Lower leg skin (tissue), 3 donors: ENCODE results near the gene IST1.

Source experiments
- POLR2A ChIP-seq, 2 donors: fragments of 450-650 bp; IDR thresholded peaks; one replicate each; pipeline ENCODE4 v1.6.1; 2016 to 2017; ENCODE audit warnings: antibody characterized with exemption in 2 of 2, mild to moderate bottlenecking in 1 of 2, moderate library complexity in 1 of 2
- TF ChIP-seq, protein P1 (sequence below), 3 donors: fragments of 450-650 bp; IDR thresholded peaks; one replicate each; pipeline ENCODE4 v1.5.1; 2016; ENCODE audit warnings: antibody characterized with exemption in 3 of 3, mild to moderate bottlenecking in 3 of 3, moderate library complexity in 2 of 3

DNA sequence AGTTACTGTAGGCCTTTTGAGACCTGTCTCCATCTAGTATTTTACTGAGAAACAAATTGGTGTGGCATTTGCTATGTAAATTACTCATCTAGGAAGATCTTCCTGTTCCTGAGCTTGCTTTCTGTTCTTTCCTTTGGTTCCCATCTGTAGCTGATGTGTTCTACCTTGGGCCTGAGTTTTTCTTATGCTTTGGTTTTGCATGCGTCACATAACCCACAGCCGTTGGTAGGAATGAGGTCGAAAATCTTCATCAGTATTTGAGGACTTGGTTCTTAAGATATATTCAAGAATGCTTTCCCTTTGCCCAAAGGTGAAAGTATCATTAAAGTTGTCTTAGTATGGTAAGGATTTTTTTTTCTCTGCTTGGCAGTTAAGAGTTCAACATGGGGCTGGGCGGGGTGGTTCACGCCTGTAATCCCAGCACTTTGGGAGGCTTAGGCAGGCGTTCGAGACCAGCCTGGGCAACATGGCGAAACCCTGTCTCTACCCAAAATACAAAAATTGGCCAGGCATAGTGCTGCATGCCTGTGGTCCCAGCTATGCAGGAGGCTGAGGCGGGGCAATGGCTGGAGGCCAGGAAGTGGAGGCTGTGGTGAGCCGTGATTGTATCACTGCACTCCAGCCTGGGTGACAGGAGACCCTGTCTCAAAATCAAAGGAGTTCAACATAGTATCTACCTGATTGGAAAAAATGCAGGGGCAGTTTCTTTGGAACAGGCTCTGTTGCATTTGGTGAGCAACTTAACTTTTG is 28.8 kb downstream of the IST1 start:
- TF ChIP-seq POLR2A (IDR thresholded peaks at IDR 0.05): no peak
- TF ChIP-seq, protein P1, sequence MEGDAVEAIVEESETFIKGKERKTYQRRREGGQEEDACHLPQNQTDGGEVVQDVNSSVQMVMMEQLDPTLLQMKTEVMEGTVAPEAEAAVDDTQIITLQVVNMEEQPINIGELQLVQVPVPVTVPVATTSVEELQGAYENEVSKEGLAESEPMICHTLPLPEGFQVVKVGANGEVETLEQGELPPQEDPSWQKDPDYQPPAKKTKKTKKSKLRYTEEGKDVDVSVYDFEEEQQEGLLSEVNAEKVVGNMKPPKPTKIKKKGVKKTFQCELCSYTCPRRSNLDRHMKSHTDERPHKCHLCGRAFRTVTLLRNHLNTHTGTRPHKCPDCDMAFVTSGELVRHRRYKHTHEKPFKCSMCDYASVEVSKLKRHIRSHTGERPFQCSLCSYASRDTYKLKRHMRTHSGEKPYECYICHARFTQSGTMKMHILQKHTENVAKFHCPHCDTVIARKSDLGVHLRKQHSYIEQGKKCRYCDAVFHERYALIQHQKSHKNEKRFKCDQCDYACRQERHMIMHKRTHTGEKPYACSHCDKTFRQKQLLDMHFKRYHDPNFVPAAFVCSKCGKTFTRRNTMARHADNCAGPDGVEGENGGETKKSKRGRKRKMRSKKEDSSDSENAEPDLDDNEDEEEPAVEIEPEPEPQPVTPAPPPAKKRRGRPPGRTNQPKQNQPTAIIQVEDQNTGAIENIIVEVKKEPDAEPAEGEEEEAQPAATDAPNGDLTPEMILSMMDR (IDR thresholded peaks at IDR 0.05): no peak
